ENCODE measurements around the gene DGKI. TPM values are rescaled to one million over a fixed set of nuclear protein-coding genes. Genes with fewer than 3 reads are reported as not detected.

The DGKI gene
- total RNA-seq, 2 donors from 2014 or later: 1.5 to 4.4 TPM

DNA sequence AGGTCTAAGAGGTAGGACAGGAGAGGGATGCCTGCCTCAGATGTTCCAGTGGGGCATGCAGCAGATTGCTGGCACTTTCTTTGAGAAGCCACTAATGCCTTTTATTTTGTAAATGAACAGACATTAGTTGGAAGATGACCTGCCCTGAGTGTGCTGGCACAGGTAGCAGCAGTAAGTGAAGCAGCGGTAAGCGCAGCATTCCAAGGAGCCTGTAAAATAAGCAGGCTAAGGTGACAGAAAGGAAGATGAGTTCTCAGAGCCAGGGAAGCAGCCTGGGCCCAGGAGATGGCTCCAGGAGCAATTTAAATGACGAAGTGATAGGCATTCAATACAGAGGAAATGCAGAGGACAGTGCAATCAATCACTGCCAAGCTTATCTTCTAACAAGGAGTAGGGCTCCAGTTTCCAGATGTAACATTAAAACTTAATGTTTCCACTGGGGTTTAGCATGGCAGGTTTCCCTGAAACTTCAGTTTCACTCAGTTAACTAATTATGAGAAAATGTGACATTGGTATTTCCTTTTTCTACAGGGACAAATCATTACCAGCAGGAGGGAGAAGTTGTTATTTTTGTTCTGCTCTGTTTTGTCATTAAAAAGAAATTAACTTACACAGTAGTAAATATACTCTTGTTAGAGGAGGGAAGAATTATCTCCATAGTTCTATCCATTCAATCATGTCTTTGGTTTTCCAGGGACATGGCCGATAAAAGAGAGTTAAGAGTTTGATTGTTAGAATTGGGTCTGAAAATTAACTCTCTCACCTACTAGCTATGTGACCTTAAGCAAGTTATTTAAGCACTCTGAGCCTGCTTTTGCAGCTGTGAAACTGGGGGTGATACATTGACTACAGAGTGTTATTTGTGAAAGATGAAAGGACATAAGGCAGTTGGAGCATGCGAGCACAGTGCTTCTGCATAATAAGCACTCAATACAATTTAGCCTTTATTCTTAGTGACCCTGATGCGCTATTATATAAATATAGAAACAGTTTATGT, 406.6 kb downstream of the DGKI start:
- Mint-ChIP-seq H3K4me1 (ENCODE audit: low read depth in 2 of 2) (no peaks in the 10 kb centered on the region), H3K4me3 (no peak overlapping the region), H3K27me3 (no peaks in the 10 kb centered on the region), H3K9me3 (peaks cover 5% of the 10 kb centered on the region), H3K36me3 (no peaks in the 10 kb centered on the region), H3K27ac (no peak overlapping the region)
- ATAC-seq: no peak
- DNase-seq (ENCODE audit: low spot score): no peak

GRCh38 chr7:137434946-137435345, 411.8 kb downstream of the DGKI start:
- peaks cover 7% of the 10 kb centered on the region for H3K9me3 Mint-ChIP-seq
- no peaks in the 10 kb centered on the region for H3K4me1 Mint-ChIP-seq (ENCODE audit: low read depth in 2 of 2)
- no peak for DNase-seq (ENCODE audit: low spot score)
- no peaks in the 10 kb centered on the region for H3K27me3 Mint-ChIP-seq
- H3K27ac Mint-ChIP-seq: no peak overlapping the region
- H3K36me3 Mint-ChIP-seq: no peaks in the 10 kb centered on the region
- no peak overlapping the region for H3K4me3 Mint-ChIP-seq
- ATAC-seq: no peak

GRCh38 chr7:137434530-137434929, 412.2 kb downstream of the DGKI start:
- no peak for DNase-seq (ENCODE audit: low spot score)
- H3K27me3 Mint-ChIP-seq: no peaks in the 10 kb centered on the region
- H3K4me1 Mint-ChIP-seq (ENCODE audit: low read depth in 2 of 2): no peaks in the 10 kb centered on the region
- no peak overlapping the region for H3K27ac Mint-ChIP-seq
- no peak overlapping the region for H3K4me3 Mint-ChIP-seq
- H3K9me3 Mint-ChIP-seq: peaks cover 7% of the 10 kb centered on the region
- no peak for ATAC-seq
- no peaks in the 10 kb centered on the region for H3K36me3 Mint-ChIP-seq

DNA sequence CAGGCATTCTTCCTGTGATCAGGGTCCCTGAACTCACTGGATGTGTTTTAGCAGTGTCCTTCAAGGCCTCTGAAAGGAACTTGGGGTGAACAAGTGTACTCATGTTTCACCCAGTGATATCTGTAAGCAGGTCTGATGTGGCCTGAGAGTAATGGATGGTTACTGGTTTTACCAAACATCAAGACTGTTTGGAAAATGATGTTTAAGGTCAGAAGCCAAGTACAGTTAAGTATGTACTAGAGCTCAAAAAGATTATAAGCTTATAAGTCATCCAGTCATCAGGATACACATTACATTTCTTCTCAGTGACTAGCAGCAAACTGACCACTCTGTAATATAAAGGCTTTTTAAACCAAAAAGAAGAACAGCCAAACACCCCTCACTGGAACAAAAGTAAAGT, 423.5 kb downstream of the DGKI start:
- H3K4me1 Mint-ChIP-seq (ENCODE audit: low read depth in 2 of 2): no peaks in the 10 kb centered on the region
- H3K9me3 Mint-ChIP-seq: peaks cover 18% of the 10 kb centered on the region
- ATAC-seq (no peak), DNase-seq (ENCODE audit: low spot score) (no peak)
- H3K27me3 Mint-ChIP-seq: no peaks in the 10 kb centered on the region
- H3K36me3 Mint-ChIP-seq: no peaks in the 10 kb centered on the region
- H3K27ac Mint-ChIP-seq: no peak overlapping the region
- no peak overlapping the region for H3K4me3 Mint-ChIP-seq

DNA sequence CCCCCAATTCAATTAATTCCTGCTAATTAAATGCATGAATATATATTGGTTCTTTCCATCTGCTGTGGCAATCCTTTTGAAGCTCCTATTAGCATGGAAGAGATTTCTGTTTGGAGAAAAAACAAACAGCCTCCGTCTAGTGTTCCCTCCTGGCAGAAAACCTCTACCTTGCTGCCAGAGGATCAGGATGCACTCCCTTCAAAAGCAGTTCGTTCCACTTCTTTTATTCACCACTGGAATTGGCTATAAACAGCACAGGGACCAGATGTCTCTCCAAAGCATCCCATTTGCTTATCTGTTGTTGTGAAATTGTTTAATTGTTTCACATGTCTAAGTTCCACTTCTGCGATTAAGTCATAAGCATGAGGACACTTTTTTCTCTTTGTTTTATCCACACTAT, 425.4 kb downstream of the DGKI start:
- Mint-ChIP-seq H3K4me3 (no peak overlapping the region), H3K4me1 (ENCODE audit: low read depth in 2 of 2) (no peaks in the 10 kb centered on the region), H3K36me3 (no peaks in the 10 kb centered on the region), H3K9me3 (peaks cover 13% of the 10 kb centered on the region), H3K27ac (no peak overlapping the region), H3K27me3 (no peaks in the 10 kb centered on the region)
- ATAC-seq: no peak
- DNase-seq (ENCODE audit: low spot score): no peak

- H3K27ac Mint-ChIP-seq: no peak overlapping the region
- ATAC-seq: no peak
- no peak overlapping the region for H3K4me3 Mint-ChIP-seq
- H3K27me3 Mint-ChIP-seq: no peaks in the 10 kb centered on the region
- no peak for DNase-seq (ENCODE audit: low spot score)
- no peaks in the 10 kb centered on the region for H3K4me1 Mint-ChIP-seq (ENCODE audit: low read depth in 2 of 2)
- H3K9me3 Mint-ChIP-seq: peaks cover 11% of the 10 kb centered on the region
- H3K36me3 Mint-ChIP-seq: no peaks in the 10 kb centered on the region
Observed at GRCh38 chr7:137418841-137419240, 427.9 kb downstream of the DGKI start.

DNA sequence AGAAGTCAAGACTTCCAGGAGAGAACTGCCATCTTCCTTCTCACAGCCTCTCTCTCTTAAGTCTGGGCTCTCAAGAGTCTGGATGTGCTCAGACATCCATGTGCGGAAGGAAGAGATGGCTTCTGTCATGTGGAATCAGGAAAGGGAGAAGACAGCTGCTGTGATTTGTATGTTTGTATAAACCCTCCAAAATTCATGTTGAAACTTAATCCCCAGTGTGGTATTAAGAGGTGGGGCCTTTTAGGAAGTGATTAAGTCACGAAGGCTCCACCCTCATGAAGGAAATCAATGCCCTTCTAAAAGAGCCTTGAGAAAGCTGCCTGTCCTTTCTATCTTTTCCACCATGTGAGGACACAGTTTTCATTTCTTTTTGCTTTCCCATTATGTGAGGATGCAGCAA, 429.3 kb downstream of the DGKI start:
- no peak for DNase-seq (ENCODE audit: low spot score)
- Mint-ChIP-seq H3K27me3 (no peaks in the 10 kb centered on the region), H3K4me1 (ENCODE audit: low read depth in 2 of 2) (no peaks in the 10 kb centered on the region), H3K4me3 (no peak overlapping the region), H3K9me3 (peaks cover 11% of the 10 kb centered on the region), H3K27ac (no peak overlapping the region), H3K36me3 (no peaks in the 10 kb centered on the region)
- ATAC-seq: no peak

- peaks cover 7% of the 10 kb centered on the region for H3K9me3 Mint-ChIP-seq
- no peak overlapping the region for H3K27ac Mint-ChIP-seq
- ATAC-seq: no peak
- no peaks in the 10 kb centered on the region for H3K27me3 Mint-ChIP-seq
- H3K4me3 Mint-ChIP-seq: no peak overlapping the region
- H3K36me3 Mint-ChIP-seq: no peaks in the 10 kb centered on the region
- DNase-seq (ENCODE audit: low spot score): no peak
- no peaks in the 10 kb centered on the region for H3K4me1 Mint-ChIP-seq (ENCODE audit: low read depth in 2 of 2)
Observed at GRCh38 chr7:137413901-137414300, 432.9 kb downstream of the DGKI start.

GRCh38 chr7:137411446-137411845, 435.3 kb downstream of the DGKI start:
- DNase-seq (ENCODE audit: low spot score) (no peak), ATAC-seq (no peak)
- H3K36me3 Mint-ChIP-seq: no peaks in the 10 kb centered on the region
- H3K9me3 Mint-ChIP-seq: peaks cover 10% of the 10 kb centered on the region
- H3K27ac Mint-ChIP-seq: no peak overlapping the region
- no peak overlapping the region for H3K4me3 Mint-ChIP-seq
- no peaks in the 10 kb centered on the region for H3K27me3 Mint-ChIP-seq
- H3K4me1 Mint-ChIP-seq (ENCODE audit: low read depth in 2 of 2): no peaks in the 10 kb centered on the region

DNA sequence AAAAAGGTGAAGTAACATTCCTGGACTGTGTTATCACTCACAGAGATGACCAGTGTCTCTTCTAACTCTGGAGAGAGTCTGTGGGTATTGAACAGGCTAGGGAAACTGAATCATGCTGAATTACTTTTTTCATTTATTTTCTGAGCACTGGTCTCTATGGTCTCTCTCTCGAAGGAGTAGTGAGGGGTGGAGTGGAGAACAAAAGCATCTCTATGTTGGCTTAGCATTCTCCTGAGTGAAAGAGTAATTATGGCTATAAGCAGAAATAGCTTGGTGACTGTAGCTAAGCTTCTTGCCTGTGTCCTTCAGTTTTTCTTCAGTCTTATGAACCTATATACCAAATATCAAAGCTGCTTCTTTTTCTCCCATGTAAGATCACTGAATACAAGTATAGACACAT, 438.6 kb downstream of the DGKI start:
- H3K27me3 Mint-ChIP-seq: no peaks in the 10 kb centered on the region
- H3K4me1 Mint-ChIP-seq (ENCODE audit: low read depth in 2 of 2): no peaks in the 10 kb centered on the region
- no peak overlapping the region for H3K4me3 Mint-ChIP-seq
- H3K36me3 Mint-ChIP-seq: no peaks in the 10 kb centered on the region
- H3K9me3 Mint-ChIP-seq: peaks cover 9% of the 10 kb centered on the region
- DNase-seq (ENCODE audit: low spot score): no peak
- ATAC-seq: no peak
- H3K27ac Mint-ChIP-seq: no peak overlapping the region

DNA sequence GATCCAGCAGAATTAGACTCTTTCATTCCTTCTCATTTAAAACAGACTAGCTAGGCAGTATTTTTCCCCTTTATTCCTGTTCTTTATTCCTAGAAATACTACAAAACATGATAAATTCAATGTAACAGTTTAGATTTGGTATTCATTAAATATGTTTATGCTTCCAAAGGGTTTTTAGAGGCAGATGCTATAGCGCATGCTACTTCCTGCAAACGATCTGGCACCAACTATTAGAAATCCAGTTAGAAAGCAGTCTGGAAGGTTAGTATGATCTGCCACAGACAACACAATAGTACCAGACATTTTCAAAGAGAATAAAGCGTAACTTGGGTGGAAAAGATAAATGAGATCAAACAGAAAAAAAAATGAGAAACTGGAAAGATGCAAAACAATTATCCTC, 439.7 kb downstream of the DGKI start:
- Mint-ChIP-seq H3K27me3 (no peaks in the 10 kb centered on the region), H3K4me3 (no peak overlapping the region), H3K9me3 (peaks cover 9% of the 10 kb centered on the region), H3K4me1 (ENCODE audit: low read depth in 2 of 2) (no peaks in the 10 kb centered on the region), H3K27ac (no peak overlapping the region), H3K36me3 (no peaks in the 10 kb centered on the region)
- ATAC-seq (no peak), DNase-seq (ENCODE audit: low spot score) (no peak)

- H3K27me3 Mint-ChIP-seq: no peaks in the 10 kb centered on the region
- ATAC-seq: no peak
Observed at GRCh38 chr7:137404660-137405317, 442.0 kb downstream of the DGKI start.

DNA sequence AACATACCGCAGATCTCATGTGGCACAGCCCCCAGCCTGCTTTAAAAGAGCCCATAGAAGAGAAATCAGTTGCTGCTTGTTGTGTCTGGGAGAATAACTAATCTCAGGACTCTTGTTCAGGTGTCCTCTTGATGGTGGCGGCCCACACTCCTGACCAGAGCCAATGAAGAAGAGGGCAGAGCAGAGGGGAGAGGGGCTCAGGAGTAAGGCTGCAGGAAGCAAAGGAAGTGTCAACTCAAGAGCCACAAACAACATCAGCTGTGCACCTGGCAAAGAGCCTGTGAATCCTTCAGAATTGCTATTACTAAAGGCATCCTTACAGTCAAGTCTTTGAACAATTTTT, 443.4 kb downstream of the DGKI start:
- H3K4me1 Mint-ChIP-seq (ENCODE audit: low read depth in 2 of 2): no peaks in the 10 kb centered on the region

More at GRCh38 chr7:137404660-137405317, 442.0 kb downstream of the DGKI start:
- no peak overlapping the region for H3K4me3 Mint-ChIP-seq
- peaks cover 6% of the 10 kb centered on the region for H3K9me3 Mint-ChIP-seq
- H3K27ac Mint-ChIP-seq: no peak overlapping the region
- no peaks in the 10 kb centered on the region for H3K4me1 Mint-ChIP-seq (ENCODE audit: low read depth in 2 of 2)
- no peak for DNase-seq (ENCODE audit: low spot score)
- H3K36me3 Mint-ChIP-seq: no peaks in the 10 kb centered on the region

DNA sequence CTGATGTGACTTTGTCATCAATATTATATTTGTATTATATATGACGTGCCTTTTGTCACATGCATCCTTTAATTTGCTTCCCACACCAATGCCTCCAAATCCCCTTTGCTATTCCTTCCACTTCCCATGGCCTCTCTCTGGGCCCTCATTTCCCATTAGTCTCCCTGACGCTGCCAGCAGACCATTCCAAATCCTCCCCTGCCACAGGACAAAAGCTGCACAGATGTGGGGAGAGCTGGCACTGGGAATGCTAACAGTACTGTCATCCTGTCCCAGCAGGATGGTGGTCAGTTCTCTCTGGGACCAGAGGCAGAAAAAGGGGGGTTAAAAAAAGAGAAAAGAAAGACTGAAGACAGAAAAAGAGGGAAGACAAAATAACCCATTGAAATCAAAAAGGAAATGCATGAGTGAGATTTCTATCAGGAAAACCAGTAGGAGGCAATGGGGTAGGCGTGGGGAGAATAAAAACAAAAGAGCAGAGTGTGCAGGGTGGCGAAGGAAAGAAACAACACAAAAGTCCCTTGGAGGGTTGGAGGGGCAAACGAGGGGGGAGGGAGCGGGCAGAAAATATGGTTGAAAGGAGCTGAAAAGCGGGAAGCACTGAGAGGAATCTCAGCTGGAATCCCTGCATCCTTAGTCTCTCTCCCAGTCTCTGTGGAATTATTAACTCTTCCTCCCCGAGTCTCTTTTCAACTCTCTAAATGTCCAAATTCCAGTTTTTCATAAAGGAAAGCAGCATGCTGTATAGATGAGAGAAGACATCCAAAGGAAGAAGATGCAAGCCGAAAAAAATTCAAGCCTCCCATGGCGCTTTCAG, 444.0 kb downstream of the DGKI start:
- Mint-ChIP-seq H3K4me1 (ENCODE audit: low read depth in 2 of 2) (no peaks in the 10 kb centered on the region), H3K27me3 (no peaks in the 10 kb centered on the region), H3K36me3 (no peaks in the 10 kb centered on the region), H3K4me3 (no peak overlapping the region), H3K27ac (no peak overlapping the region), H3K9me3 (peaks cover 6% of the 10 kb centered on the region)
- ATAC-seq (no peak), DNase-seq (ENCODE audit: low spot score) (no peak)

More for the DNA sequence above, 443.4 kb downstream of the DGKI start:
- Mint-ChIP-seq H3K36me3 (no peaks in the 10 kb centered on the region), H3K27ac (no peak overlapping the region), H3K27me3 (no peaks in the 10 kb centered on the region), H3K4me3 (no peak overlapping the region), H3K9me3 (peaks cover 6% of the 10 kb centered on the region)
- ATAC-seq: no peak
- DNase-seq (ENCODE audit: low spot score): no peak
